ENCODE measurements around the gene LAMC3.

LAMC3 gene

DNA sequence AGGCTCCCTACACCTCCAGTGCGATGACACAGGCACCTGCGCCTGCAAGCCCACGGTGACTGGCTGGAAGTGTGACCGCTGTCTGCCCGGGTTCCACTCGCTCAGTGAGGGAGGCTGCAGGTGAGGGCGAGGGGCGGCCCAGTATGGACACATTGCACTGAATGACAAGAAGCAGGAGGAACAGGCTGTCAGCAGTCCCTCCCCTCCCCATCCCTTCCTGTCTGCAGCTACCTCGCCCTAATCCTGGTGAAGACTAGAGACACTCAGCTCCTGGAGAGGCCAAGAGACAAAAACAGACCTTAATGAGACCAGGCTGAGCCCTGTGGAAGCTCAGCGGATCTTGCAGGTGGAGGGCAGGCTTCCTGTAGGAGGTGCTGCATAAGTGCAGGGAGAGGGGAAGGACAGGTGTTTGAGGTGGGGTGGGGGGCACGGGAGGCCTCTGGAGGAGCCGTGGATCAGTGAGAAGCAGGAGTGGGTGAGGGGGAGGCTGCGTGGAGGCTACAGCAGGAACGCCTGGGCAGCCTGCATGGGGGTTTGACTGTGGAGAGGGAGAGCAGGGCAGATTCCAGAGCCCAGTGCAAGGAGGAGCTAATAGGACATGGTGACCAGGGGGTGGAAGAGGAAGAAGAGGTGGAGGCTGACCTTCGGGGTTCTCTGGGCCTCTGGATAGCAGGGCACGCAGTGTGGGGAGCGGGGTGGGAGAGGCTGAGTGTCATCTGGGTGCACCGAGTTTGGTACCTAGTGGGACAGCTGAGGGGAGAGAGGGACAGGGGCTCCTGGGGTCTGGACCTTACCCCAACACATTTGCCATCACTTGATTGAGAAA lies 30.4 kb downstream of the LAMC3 start:
- in situ Hi-C loops (cut with HindIII; ENCODE audit: low sequenced_read_pairs) = no loop called here

DNA sequence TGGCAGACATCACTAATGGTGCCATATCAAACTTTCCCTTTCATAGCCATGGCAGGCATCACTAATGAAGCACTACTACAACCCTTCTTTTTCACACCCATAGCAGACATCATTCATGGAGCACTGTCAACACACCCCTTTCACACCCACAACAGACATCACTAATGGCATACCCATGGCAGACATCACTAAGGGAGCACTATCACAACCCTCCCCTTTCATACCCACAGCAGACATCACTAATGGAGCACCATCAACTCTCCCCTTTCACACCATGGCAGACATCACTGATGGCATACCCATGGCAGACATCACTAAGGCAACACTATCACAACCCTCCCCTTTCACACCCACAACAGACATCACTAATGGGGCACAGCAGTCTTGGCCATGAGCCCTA lies 33.7 kb downstream of the LAMC3 start:
- in situ Hi-C loops (cut with HindIII; ENCODE audit: low sequenced_read_pairs) = no loop called here

DNA sequence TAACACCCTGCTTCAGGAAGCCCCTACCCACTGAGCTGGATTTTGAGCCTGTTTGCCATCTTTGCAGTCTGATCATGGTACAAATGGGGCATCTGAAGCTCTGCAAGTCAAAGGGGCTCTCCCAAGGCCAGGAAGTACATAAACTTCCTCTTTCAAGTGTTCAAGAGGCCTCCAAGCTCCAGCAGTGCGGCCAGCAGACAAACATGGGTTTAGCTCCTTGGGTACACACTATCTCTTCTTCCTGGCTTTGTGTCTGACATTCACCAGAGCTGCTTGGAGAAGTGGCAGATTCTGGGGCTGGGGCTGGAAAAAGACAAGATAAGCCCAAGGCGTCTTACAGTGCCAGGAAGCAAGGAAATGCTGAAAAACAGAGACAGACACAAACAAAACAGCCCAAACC lies 34.1 kb downstream of the LAMC3 start:
- in situ Hi-C loops (cut with HindIII; ENCODE audit: low sequenced_read_pairs) = no loop called here

DNA sequence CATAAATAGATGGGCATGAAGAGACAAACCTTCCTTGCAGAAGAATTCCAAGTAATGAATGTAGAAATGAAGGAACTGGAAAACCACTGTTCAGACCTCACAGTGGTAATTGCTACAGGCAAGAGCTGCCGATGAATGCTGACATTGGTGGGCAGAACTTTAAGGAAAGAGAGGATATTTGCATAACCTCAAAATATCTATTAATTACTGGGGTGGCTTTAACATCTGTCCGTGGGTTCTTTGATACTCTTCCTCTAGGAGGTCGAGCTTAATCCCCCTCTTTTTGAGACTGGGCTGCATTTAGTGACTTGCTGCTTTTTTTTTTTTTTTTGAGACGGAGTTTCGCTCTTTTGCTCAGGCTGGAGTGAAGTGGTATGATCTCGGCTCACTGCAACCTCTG lies 34.7 kb downstream of the LAMC3 start:
- in situ Hi-C loops (cut with HindIII; ENCODE audit: low sequenced_read_pairs) = no loop called here

DNA sequence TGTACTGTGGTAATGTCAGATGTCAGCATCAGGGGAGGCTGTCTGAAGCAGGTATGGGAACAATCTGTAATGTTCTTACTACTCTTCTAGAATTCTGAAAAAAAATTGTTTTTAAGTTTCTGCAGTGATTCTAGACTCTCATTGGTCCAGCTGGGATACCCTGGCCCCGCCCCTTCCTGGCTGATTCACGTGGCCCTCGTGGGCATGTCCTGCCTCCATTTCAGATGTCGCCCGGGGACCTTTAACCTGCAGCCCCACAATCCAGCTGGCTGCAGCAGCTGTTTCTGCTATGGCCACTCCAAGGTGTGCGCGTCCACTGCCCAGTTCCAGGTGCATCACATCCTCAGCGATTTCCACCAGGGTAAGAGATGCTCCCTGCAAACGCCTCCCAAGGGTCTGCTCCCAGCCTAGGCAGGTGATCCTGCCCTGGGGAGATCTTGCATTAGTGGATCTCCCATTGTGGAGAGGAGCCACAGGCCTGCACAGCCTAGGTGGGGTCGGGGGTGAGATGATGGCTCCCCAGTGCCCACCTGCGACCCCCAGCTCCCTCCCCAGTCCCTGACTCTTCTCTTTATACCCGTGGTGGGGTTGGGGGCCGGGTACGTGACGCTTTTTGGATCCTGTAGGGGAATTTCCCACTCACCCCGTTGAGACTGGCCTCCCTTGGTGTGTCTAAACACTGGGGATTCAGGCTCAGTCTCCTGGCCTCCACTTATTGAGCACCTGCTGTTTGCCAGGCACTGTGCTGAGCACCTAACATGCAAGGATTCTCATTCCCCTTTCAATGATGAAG lies 36.5 kb downstream of the LAMC3 start:
- in situ Hi-C loops (cut with HindIII; ENCODE audit: low sequenced_read_pairs) = no loop called here

DNA sequence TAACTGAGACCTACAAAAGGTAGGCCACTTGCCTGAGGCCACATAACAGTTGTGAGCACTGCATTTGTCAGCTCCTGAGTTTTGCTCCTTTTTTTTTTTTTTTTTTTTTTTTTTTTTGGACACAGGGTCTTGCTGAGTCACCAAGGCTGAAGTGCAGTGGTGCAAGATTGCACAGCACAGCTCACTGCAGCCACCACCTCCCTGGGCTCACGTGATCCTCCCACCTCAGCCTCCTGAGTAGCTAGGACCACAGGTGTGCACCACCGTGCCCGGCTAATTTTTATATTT lies 37.1 kb downstream of the LAMC3 start:
- in situ Hi-C loops (cut with HindIII; ENCODE audit: low sequenced_read_pairs) = no loop called here

DNA sequence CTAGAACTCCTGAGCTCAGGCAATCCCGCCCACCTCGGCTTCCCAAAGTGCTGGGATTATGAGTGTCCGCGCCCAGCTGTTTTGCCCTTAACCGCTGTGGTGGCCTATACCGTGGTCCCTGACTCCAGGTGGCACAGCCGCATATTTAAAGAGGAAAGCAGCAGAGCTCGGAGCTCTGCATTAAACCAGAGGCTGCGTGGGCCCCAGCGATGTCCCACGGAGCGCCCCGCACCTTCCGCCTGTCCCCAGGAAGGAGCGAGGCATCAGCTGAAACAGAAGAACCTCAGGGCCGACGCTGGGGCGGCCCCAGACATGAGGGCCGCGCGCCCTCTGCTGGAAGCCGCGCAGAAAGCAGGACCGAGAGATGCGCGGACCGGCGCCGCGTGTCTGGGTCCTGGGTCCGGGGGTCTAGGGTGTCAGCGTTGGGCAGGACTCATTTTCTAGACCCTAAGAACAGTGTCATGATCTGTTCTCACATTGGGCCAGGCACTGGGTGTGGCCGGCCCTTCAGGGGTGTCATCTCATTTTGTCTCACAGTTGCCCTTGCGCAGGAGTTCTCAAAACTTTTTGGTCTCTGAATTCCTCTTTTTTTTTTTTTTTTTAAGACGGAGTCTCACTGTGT lies 37.7 kb downstream of the LAMC3 start:
- in situ Hi-C loops (cut with HindIII; ENCODE audit: low sequenced_read_pairs) = no loop called here

DNA sequence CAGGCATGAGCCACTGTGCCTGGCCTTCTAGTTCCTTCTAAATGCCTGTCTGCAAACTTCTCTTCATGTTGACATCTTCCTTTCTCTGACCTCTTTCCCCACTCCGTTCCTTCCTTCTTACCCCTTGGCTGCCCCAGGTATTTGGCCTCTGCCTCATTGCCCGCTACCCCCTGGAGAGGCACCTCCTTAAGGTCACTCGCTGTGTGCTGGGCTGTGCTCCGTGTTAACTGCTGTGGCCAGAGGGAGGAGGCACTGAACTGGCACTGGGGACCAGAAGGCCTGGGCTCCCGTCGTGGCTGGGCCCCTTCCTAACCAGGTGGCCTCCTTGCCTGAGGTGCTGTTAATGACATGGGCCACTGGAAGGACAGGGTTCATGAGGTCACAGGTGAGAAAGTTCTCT lies 39.4 kb downstream of the LAMC3 start:
- in situ Hi-C loops (cut with HindIII; ENCODE audit: low sequenced_read_pairs) = no loop called here

DNA sequence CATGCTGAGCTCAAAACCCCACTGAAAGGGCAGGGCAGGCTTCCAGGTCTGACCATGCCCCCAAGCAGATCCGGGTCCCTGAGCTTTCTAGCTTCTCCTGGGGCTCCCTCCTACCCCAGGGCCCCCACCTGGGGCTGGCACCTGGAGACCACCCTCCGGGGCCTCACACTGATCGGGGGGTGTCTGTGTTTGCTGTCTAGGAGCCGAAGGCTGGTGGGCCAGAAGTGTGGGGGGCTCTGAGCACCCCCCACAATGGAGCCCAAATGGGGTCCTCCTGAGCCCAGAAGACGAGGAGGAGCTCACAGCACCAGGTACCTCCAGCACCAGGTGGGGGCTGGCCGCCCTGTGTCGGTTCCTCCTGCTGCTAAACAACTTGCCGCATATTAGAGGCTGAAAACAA lies 39.8 kb downstream of the LAMC3 start:
- in situ Hi-C loops (cut with HindIII; ENCODE audit: low sequenced_read_pairs) = no loop called here

DNA sequence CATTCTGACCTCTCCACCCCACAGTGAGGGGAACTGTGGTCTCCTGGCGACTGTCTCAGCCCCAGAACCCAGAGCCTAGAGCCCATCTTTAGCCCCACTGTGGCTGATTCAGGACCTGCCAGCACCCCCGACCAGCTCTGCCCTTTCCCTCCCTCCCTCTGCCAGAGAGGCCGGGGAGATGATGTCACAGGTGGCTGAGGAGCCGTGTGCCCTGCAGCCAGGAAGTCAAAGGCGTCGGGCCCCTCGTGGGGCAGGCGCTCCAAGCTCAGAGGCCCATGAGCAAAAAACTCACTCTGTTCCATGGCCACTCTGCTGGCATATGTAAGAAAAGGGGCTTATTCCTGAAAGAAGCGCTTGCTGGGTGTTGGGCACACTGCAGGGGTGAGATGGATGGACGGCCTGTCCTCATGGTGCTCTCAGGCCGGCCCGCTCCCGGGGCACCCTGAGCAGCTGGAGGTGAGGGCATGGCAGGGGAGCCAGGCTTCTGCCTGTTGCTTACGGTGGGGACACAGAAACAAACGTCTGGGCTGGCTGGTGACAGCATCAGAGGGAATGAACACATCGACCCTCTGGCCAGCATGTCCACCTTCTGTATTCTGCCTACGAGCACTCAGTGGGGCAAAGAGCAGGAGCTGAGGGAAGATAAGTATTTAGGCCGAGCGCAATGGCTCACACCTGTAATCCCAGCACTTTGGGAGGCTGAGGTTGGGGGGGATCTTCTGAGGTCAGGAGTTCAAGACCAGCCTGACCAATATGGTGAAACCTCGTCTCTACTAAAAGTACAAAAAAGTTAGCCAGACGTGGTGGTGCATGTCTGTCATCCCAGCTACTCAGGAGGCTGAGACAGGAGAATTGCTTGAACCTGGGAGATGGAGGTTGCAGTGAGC lies 41.1 kb downstream of the LAMC3 start:
- in situ Hi-C loops (cut with HindIII; ENCODE audit: low sequenced_read_pairs) = no loop called here

DNA sequence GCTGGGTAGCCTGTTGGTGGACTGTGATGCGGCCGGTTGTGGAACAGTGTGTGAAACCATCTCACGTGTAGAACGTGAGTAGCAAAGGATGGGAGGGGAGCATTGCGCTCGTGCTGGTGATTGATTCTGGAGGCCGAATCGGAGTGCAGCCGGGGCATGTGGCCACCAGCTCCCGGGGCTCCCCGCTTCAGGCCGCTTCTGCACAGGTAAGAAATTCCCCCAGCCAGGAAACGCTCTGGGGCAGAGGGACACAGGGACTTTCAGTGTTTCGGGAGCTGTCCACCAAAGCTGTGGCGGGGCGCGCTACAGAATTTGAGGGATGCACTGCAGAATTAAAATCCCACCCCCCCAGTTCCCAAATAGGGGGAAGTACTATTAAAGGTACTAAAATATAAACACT lies 41.9 kb downstream of the LAMC3 start:
- in situ Hi-C loops (cut with HindIII; ENCODE audit: low sequenced_read_pairs) = no loop called here

DNA sequence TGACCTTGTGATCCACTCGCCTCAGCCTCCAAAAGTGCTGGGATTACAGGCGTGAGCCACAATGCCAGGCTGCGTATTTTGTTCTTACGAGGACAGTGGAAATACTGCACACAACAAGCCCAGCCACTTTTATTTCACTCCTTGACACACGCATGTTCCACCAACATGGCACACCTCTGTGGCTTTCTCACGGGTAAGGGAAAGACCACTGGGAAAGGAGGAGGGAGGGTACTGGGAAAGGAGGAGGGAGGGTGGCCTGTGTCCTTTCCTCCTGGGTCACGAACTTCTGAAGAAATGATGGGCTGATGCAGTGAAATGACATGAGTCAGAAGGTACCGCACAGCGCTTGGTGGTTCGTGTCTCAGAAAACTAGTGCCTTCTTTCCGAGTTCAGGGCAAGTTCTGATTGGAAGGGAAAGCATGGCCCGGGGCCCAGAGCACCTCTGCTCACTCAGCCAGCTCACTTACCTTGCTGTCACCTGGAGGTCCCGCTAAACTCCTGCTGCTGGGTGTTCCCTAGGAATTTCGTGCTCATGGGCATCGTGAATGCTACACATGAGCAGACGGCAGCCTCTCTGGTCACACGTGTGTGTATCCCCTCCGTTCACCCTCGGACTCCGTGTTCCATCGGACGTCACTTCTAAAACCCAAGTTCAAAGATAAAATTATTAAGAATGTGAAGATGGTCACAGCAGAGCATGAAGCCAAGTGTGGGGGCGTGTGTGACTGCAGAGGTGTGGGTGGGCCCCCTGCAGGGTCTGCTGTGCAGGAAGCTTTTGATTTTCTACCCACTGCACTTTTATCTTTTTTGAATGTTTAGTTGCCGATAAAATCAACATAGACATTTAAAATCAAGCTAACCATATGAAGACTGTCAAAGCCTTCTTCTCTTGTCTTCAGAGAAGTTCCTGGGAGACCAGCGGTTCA lies 42.9 kb downstream of the LAMC3 start:
- in situ Hi-C loops (cut with HindIII; ENCODE audit: low sequenced_read_pairs) = no loop called here

DNA sequence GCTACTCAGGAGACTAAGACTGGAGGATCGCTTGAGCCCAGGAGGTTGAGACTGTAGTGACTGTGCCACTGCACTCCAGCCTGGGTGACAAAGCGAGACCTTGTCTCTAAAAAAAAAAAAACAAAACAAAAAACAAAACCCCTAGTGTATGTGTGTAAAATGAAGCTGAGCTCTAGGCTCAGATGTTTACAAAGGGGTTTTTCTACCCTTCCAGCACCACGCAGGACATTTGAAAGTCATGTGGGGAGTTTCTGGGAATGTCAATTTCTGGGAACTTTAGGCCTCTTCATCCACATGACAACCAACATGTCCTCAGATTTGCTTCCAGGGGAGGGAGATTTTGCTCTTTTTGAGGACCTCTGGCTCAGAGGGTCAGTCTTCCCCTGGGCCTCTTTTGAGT lies 44.9 kb downstream of the LAMC3 start:
- in situ Hi-C loops (cut with HindIII; ENCODE audit: low sequenced_read_pairs) = no loop called here

DNA sequence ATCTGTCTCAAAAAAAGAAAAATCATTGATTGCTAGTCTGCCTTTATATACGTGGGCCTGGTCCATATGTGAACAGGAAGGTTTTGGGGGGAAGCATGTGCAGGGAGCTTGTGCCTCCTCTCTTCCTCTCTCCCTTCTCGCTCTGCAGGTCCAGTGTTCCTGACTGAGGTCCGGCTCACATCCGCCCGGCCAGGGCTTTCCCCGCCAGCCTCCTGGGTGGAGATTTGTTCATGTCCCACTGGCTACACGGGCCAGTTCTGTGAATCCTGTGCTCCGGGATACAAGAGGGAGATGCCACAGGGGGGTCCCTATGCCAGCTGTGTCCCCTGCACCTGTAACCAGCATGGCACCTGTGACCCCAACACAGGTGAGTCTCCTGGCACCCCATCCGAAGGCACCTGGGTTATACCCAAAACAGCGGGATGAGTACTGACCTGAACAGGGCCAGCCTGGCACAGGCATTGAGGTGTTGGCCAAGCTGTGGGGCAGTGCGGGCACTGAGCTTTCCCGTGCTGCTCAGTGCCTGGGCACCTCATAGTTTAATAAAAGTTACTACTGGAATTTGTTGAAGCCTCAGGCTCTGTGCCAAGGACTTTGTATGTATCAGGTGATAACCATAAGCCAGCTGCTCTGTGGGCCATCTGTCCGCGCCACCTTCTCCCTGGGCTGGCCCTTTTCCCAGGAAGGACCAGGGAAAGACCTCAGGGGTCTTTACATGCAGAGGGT lies 48.0 kb downstream of the LAMC3 start:
- in situ Hi-C loops (cut with HindIII; ENCODE audit: low sequenced_read_pairs) = no loop called here

DNA sequence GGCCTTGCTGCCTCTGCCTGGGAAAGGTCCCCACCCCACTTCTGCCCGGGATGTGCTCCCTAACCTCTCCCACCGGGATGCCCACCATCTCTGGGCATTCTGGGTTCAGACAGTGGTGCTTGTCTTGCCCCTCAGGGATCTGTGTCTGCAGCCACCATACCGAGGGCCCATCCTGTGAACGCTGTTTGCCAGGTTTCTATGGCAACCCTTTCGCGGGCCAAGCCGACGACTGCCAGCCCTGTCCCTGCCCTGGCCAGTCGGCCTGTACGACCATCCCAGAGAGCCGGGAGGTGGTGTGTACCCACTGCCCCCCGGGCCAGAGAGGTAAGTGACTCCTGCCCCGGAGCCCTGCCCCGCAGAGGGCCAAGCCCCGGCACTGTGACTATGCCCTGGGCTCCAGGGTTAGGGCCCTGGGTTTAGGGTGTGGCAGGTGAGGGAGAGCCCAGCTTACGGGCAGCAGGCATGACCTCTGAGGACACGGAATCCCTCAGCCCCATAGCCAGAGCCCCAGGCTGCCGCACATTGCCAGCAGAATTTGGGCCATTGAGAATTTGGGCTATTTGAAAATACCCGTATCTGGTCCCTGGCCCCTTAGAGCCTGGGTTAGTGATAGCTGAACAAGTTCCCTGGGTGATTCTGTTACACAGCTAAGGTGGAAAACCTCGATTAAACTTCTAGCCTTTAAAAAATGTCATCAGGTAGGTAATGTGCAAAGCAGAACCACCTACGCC lies 52.1 kb downstream of the LAMC3 start:
- in situ Hi-C loops (cut with HindIII; ENCODE audit: low sequenced_read_pairs) = no loop called here

DNA sequence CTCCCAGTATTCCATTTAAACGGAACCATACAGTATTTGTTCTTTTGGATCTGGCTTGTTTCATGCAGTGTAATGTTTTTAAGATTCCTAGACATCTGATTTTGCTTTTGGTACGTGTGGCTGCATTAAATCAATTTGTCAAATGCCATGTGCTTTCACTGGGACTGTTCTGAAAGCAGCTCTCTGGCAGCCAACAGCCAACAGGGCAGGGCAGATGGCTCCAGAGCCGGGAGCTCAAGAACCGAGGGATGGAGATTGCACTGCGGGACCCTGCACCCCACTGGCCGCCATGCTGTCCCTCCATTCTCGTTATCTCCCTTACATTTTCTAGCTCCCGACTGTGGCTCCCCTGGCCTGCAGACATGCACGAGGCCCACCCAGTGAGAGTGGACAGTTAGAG lies 54.0 kb downstream of the LAMC3 start:
- in situ Hi-C loops (cut with HindIII; ENCODE audit: low sequenced_read_pairs) = no loop called here

DNA sequence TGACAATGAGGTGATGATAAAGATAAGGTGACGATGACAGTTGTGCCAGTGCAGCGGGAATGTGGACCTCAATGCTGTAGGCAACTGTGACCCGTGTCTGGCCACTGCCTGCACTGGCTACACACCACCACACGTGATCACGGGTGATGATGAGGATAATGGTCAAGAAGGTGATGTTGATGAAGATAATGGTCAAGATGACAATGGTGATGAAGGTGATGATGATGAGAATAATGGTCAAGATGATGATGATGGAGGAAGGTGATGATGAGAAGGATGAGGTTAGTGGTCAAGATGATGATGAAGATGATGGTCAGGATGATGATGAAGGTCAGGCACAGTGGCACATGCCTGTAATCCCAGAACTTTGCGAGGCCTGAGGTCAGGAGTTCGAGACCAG lies 56.6 kb downstream of the LAMC3 start:
- in situ Hi-C loops (cut with HindIII; ENCODE audit: low sequenced_read_pairs) = no loop called here

DNA sequence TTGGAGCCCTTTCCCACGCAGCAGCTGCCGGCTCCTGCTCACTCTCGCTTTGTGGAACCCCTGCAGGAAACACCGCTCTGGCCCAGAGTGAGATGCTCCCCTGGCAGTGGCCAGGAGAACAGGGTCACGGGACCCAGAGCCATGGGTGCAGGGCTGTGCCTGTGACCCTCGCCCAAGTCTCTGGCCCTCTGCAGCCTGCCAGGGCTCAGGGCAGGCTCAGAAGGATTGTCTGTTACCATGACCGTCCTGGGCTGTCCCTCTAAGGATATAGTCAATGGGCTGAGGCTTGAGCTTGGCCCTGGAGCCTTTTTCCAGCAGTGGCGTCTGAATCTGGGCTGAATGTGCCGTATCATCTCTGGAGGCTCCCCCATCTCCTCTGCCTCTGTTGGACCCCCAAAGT lies 58.7 kb downstream of the LAMC3 start:
- in situ Hi-C loops (cut with HindIII; ENCODE audit: low sequenced_read_pairs) = no loop called here

Data from DLD1 (cell line).